Upper lobe of left lung (tissue), 6 donors: ENCODE measurements around the gene UBAC1. TPM values are rescaled to one million over a fixed set of nuclear protein-coding genes. Genes with fewer than 3 reads are reported as not detected.

Experiments used
- ATAC-seq, 2 donors: fragments of 200-7000 bp; cut with Tn5 transposase; one replicate each; pipeline ENCODE4 v1.9.1; 2022; ENCODE audit warnings: mild to moderate bottlenecking in 2 of 2, moderate library complexity in 2 of 2; ENCODE audit not compliant: low FRiP score in 2 of 2
- DNase-seq, 2 donors: peaks; one replicate each; pipeline ENCODE4 v3.0.0-alpha.2; 2019 to 2020
- H3K27ac ChIP-seq, 4 donors: fragments of 200-600 bp; sonication (generic); one replicate each; pipeline ENCODE4 v1.5.1; 2016 to 2019
- H3K27me3 ChIP-seq, 4 donors: fragments of 200-600 bp; sonication (generic); one replicate each; pipeline ENCODE4 v1.5.1; 2017 to 2019
- H3K36me3 ChIP-seq, 4 donors: fragments of 200-600 bp; sonication (generic); one replicate each; pipeline ENCODE4 v1.5.1; 2016 to 2019
- H3K4me1 ChIP-seq, 4 donors: fragments of 200-600 bp; sonication (generic); one replicate each; pipeline ENCODE4 v1.5.1; 2018 to 2019
- H3K4me3 ChIP-seq, 4 donors: fragments of 200-600 bp; sonication (generic); one replicate each; pipeline ENCODE4 v1.5.1; 2017 to 2019; ENCODE audit warnings: mild to moderate bottlenecking in 2 of 4, moderate library complexity in 1 of 4
- H3K9me3 ChIP-seq, 4 donors: fragments of 200-600 bp; sonication (generic); one replicate each; pipeline ENCODE4 v1.5.1; 2018 to 2019
- CTCF ChIP-seq, 6 experiments: fragments of 450-650 bp in 4 of 6; fragments of 200-600 bp in 2 of 6; sonication (generic) in 2 of 6; IDR thresholded peaks; one replicate each; pipeline ENCODE4 v1.5.1; 2016 to 2019; ENCODE audit warnings: antibody characterized with exemption in 6 of 6
- EP300 ChIP-seq, 4 donors: sonication (generic); formaldehyde crosslinking; IDR thresholded peaks; one replicate each; pipeline ENCODE4 v1.5.1; 2017; ENCODE audit warnings: antibody characterized with exemption in 4 of 4, control low read depth in 2 of 4
- POLR2A ChIP-seq, 4 donors: fragments of 450-650 bp; IDR thresholded peaks; one replicate each; pipeline ENCODE4 v1.5.1; 2016 to 2017; ENCODE audit warnings: antibody characterized with exemption in 4 of 4, mild to moderate bottlenecking in 2 of 4
- POLR2AphosphoS5 ChIP-seq, 2 donors: sonication (generic); formaldehyde crosslinking; IDR thresholded peaks; one replicate each; pipeline ENCODE4 v1.5.1; 2017; ENCODE audit warnings: antibody characterized with exemption in 2 of 2
- WGBS, 2 donors: methylation state at CpG; one replicate each; pipeline ENCODE4 v1.1.5; 2017 to 2018; 5-methylcytosine and 5-hydroxymethylcytosine counted together
- total RNA-seq, 6 donors: library from RNA; depleted of rRNA in 4 of 6; stranded (reverse); fragments of >200 nt in 4 of 6; gene quantifications; one replicate each; pipeline versions ENCODE4 v1.1.0 to v1.2.1, GENCODE V29; 2016 to 2021
- donor health status: DM: no; HTN: no; CAD: no; lungs with moderate emphysema.
- donor health status: DM: no; HTN: yes; CAD: no; lungs with severe emphysema.

UBAC1 gene
- total RNA-seq, 6 donors from 2014 or later = 38.0 to 72.3 (median 49.3) TPM

GRCh38 chr9:135976531-135976930 is 15.4 kb upstream of the UBAC1 start:
- Histone ChIP-seq H3K27me3 (peaks cover 0 to 3% (median 0%) of the 10 kb centered on the region in 4 donors), H3K9me3 (no peaks in the 10 kb centered on the region), H3K4me1 (peaks cover 11 to 25% (median 22%) of the 10 kb centered on the region in 4 donors), H3K36me3 (no peaks in the 10 kb centered on the region), H3K4me3 (no peak overlapping the region), H3K27ac (no peak overlapping the region)
- ATAC-seq (no peak), DNase-seq (no peak)
- TF ChIP-seq CTCF (IDR thresholded peaks at IDR 0.05) = no peak
- no peak for TF ChIP-seq EP300 (IDR thresholded peaks at IDR 0.05)
- no peak for TF ChIP-seq POLR2AphosphoS5 (IDR thresholded peaks at IDR 0.05)
- no peak for TF ChIP-seq POLR2A (IDR thresholded peaks at IDR 0.05)
- WGBS, 2 donors = 63 to 81% methylated on average over 6 to 13 of the region's 13 CpGs

GRCh38 chr9:135975834-135976233 is 14.7 kb upstream of the UBAC1 start:
- DNase-seq (no peak), ATAC-seq (no peak)
- Histone ChIP-seq H3K4me1 (peaks cover 11 to 25% (median 22%) of the 10 kb centered on the region in 4 donors), H3K9me3 (no peaks in the 10 kb centered on the region), H3K27me3 (peaks cover 0 to 3% (median 0%) of the 10 kb centered on the region in 4 donors), H3K27ac (no peak overlapping the region), H3K36me3 (no peaks in the 10 kb centered on the region), H3K4me3 (no peak overlapping the region)
- WGBS, 2 donors = 84 to 86% methylated on average over 10 of the region's 10 CpGs
- no peak for TF ChIP-seq CTCF (IDR thresholded peaks at IDR 0.05)

GRCh38 chr9:135974220-135974573 is 13.0 kb upstream of the UBAC1 start:
- 61 to 66% methylated on average over 10 of the region's 10 CpGs for WGBS, 2 donors
- ATAC-seq = no peak

GRCh38 chr9:135973277-135974219 is 12.4 kb upstream of the UBAC1 start:
- no peaks in the 10 kb centered on the region for H3K9me3 ChIP-seq
- peak in 1 of 2 donors; percentile 40 for DNase-seq
- no peak overlapping the region for H3K4me3 ChIP-seq
- H3K27ac ChIP-seq = no peak overlapping the region
- peak in 1 of 2 donors; percentile 61 for ATAC-seq
- WGBS, 2 donors = 44 to 53% methylated on average over 20 to 23 of the region's 23 CpGs
- H3K27me3 ChIP-seq = no peaks in the 10 kb centered on the region
- H3K4me1 ChIP-seq = peaks cover 7 to 29% (median 24%) of the 10 kb centered on the region in 4 donors
- no peaks in the 10 kb centered on the region for H3K36me3 ChIP-seq
- TF ChIP-seq POLR2AphosphoS5 (IDR thresholded peaks at IDR 0.05) (no peak), CTCF (IDR thresholded peaks at IDR 0.05) (no peak), POLR2A (IDR thresholded peaks at IDR 0.05) (no peak)

More at GRCh38 chr9:135974220-135974573, 13.0 kb upstream of the UBAC1 start:
- Histone ChIP-seq H3K4me1 (peaks cover 5 to 29% (median 24%) of the 10 kb centered on the region in 4 donors), H3K9me3 (no peaks in the 10 kb centered on the region), H3K4me3 (no peak overlapping the region), H3K36me3 (no peaks in the 10 kb centered on the region), H3K27me3 (peaks cover 0 to 3% (median 0%) of the 10 kb centered on the region in 4 donors), H3K27ac (no peak overlapping the region)
- no peak for DNase-seq
- TF ChIP-seq EP300 (IDR thresholded peaks at IDR 0.05) (no peak), POLR2A (IDR thresholded peaks at IDR 0.05) (no peak), POLR2AphosphoS5 (IDR thresholded peaks at IDR 0.05) (no peak), CTCF (IDR thresholded peaks at IDR 0.05) (no peak)
